ENCODE results near the gene ADPRS. TPM values are rescaled to one million over a fixed set of nuclear protein-coding genes. Genes with fewer than 3 reads are reported as not detected.

Gene ADPRS
- total RNA-seq, 2 experiments from 2014 or later = 47.0 to 48.7 TPM

Other genes with a start within 250 kb of the ADPRS start
- gene AGO1, start 205.7 kb upstream of the ADPRS start, total RNA-seq = 10 to 100 TPM; 40.4 to 40.8 TPM
- 10 to 100 TPM; 24.5 to 26.0 TPM for gene AGO3, start 157.8 kb upstream of the ADPRS start, total RNA-seq
- gene TEKT2, start 4.8 kb upstream of the ADPRS start, total RNA-seq = under 1 TPM in 1 of 2 experiments, not detected in 1; 0.19 TPM
- gene COL8A2, start 36.3 kb downstream of the ADPRS start, total RNA-seq = 1 to 10 TPM; 1.8 to 1.9 TPM
- gene TRAPPC3, start 60.6 kb downstream of the ADPRS start, total RNA-seq = 10 to 100 TPM; 58.0 to 59.4 TPM
- 100 to 1,000 TPM; 158 to 168 TPM for gene MAP7D1, start 67.3 kb downstream of the ADPRS start, total RNA-seq
- 100 to 1,000 TPM; 159 TPM for gene THRAP3, start 135.6 kb downstream of the ADPRS start, total RNA-seq
- 1 to 10 TPM; 9.3 to 9.4 TPM for gene SH3D21, start 217.5 kb downstream of the ADPRS start, total RNA-seq
- 1 to 10 TPM; 5.3 to 6.3 TPM for gene EVA1B, start 234.8 kb downstream of the ADPRS start, total RNA-seq